Stimulated activated CD4-positive, alpha-beta T cell treated with anti-CD3 and anti-CD28 coated beads, Interleukin-15, amount 100 ng/mL, for 1 hour (primary cell): ENCODE measurements around the gene RAB3GAP2.
"Not testable (repeated sequence)": the region's sequence is repeated elsewhere in the genome, so short reads cannot be mapped to it uniquely, and the experiment has no call there.

Experiments used
- DNase-seq, 2 donors: peaks; one replicate each; pipeline ENCODE4 v3.0.0-alpha.2; 2020; ENCODE audit warnings: low read depth in 1 of 2, low spot score in 1 of 2

Gene RAB3GAP2

GRCh38 chr1:220239966-220240365, 32.3 kb downstream of the RAB3GAP2 start:
- DNase-seq = no peak

- no peak for DNase-seq
Measured at GRCh38 chr1:220239213-220239612, 33.0 kb downstream of the RAB3GAP2 start.

GRCh38 chr1:220236278-220236677, 36.0 kb downstream of the RAB3GAP2 start:
- DNase-seq = not testable (repeated sequence)

GRCh38 chr1:220235462-220235861, 36.8 kb downstream of the RAB3GAP2 start:
- no peak for DNase-seq

GRCh38 chr1:220233927-220234326, 38.3 kb downstream of the RAB3GAP2 start:
- no peak for DNase-seq

- no peak for DNase-seq
Measured at GRCh38 chr1:220229771-220230170, 42.5 kb downstream of the RAB3GAP2 start.

- no peak for DNase-seq
Measured at GRCh38 chr1:220227393-220227792, 44.9 kb downstream of the RAB3GAP2 start.

GRCh38 chr1:220226752-220227151, 45.5 kb downstream of the RAB3GAP2 start:
- no peak for DNase-seq

GRCh38 chr1:220225957-220226356, 46.3 kb downstream of the RAB3GAP2 start:
- DNase-seq = no peak

GRCh38 chr1:220224611-220225124, 47.6 kb downstream of the RAB3GAP2 start:
- no peak for DNase-seq

- no peak for DNase-seq
Measured at GRCh38 chr1:220224033-220224432, 48.2 kb downstream of the RAB3GAP2 start.

GRCh38 chr1:220222939-220223338, 49.3 kb downstream of the RAB3GAP2 start:
- no peak for DNase-seq

- no peak for DNase-seq
Measured at GRCh38 chr1:220221670-220222069, 50.6 kb downstream of the RAB3GAP2 start.

- DNase-seq = no peak
Measured at GRCh38 chr1:220221269-220221668, 51.0 kb downstream of the RAB3GAP2 start.

- DNase-seq = not testable (repeated sequence)
Measured at GRCh38 chr1:220220699-220221040, 51.6 kb downstream of the RAB3GAP2 start.

GRCh38 chr1:220219865-220220698, 52.2 kb downstream of the RAB3GAP2 start:
- DNase-seq = no peak

GRCh38 chr1:220219136-220219442, 53.2 kb downstream of the RAB3GAP2 start:
- DNase-seq = no peak

- peak in 1 of 2 donors; percentile 21 for DNase-seq
Measured at GRCh38 chr1:220218397-220219135, 53.7 kb downstream of the RAB3GAP2 start.

- DNase-seq = no peak
Measured at GRCh38 chr1:220217383-220217988, 54.8 kb downstream of the RAB3GAP2 start.

GRCh38 chr1:220213382-220213983, 58.8 kb downstream of the RAB3GAP2 start:
- DNase-seq = no peak

- no peak for DNase-seq
Measured at GRCh38 chr1:220207411-220207810, 64.8 kb downstream of the RAB3GAP2 start.

GRCh38 chr1:220204758-220205157, 67.5 kb downstream of the RAB3GAP2 start:
- DNase-seq = not testable (repeated sequence)
